Naive thymus-derived CD4-positive, alpha-beta T cell (primary cell): ENCODE data around the gene SNRNP27. TPM values are rescaled to one million over a fixed set of nuclear protein-coding genes. Genes with fewer than 3 reads are reported as not detected.

Source experiments
- ATAC-seq: fragments of 150-1000 bp; cut with Tn5 transposase; 2 replicates; pipeline ENCODE4 v1.10.0; 2021; ENCODE audit warnings: mild to moderate bottlenecking, moderate library complexity
- CTCF ChIA-PET: fragments of 350-600 bp; sonication (Branson Sonifier 250); formaldehyde crosslinking; loops from one replicate; lab custom pipeline; 2021; ENCODE audit warnings: antibody characterized with exemption; lab: Charles Lee
- POLR2A ChIA-PET: fragments of 350-600 bp; sonication (Branson Sonifier 250); formaldehyde crosslinking; loops from one replicate; lab custom pipeline; 2021; ENCODE audit warnings: antibody characterized with exemption, inconsistent platforms; lab: Charles Lee
- DNase-seq, 9 donors: peaks; one replicate each; pipeline versions ENCODE4 v3.0.0 to v3.0.0-alpha.2; 2020 to 2022; ENCODE audit warnings: mixed read lengths in 1 of 9
- H3K27ac ChIP-seq: one replicate; pipeline ENCODE4 v1.7.0; 2013; ENCODE audit warnings: mild to moderate bottlenecking, low read depth, low read length, moderate library complexity
- H3K27me3 ChIP-seq, 2 donors: one replicate each; pipeline ENCODE4 v1.7.0; 2013; ENCODE audit warnings: low read length in 2 of 2, mild to moderate bottlenecking in 2 of 2, moderate library complexity in 2 of 2; ENCODE audit not compliant: control insufficient read depth in 2 of 2, insufficient read depth in 2 of 2
- H3K36me3 ChIP-seq, 3 experiments: 1 replicate in 2 of 3; 2 replicates in 1 of 3; pipeline ENCODE4 v1.7.0; 2013; ENCODE audit warnings: low read length in 3 of 3, mild to moderate bottlenecking in 3 of 3, moderate library complexity in 1 of 3; ENCODE audit not compliant: insufficient read depth in 3 of 3, control insufficient read depth in 2 of 3
- H3K4me1 ChIP-seq, 2 donors: one replicate each; pipeline ENCODE4 v1.7.0; 2013; ENCODE audit warnings: low read length in 2 of 2, mild to moderate bottlenecking in 2 of 2, moderate library complexity in 1 of 2; ENCODE audit not compliant: control insufficient read depth in 2 of 2, insufficient read depth in 2 of 2
- H3K4me3 ChIP-seq: 2 replicates; pipeline ENCODE4 v1.7.0; 2013; ENCODE audit warnings: mild to moderate bottlenecking, low read length
- H3K9me3 ChIP-seq, 3 experiments: 1 replicate in 2 of 3; 2 replicates in 1 of 3; pipeline ENCODE4 v1.7.0; 2013; ENCODE audit warnings: low read length in 3 of 3; ENCODE audit not compliant: control insufficient read depth in 2 of 3
- H3K27ac Mint-ChIP-seq, 9 donors: one replicate each; pipeline ENCODE4 v1.8.0; 2020 to 2022; ENCODE audit warnings: mixed read lengths in 9 of 9, mild to moderate bottlenecking in 8 of 9, moderate library complexity in 5 of 9, inconsistent platforms in 2 of 9
- H3K27me3 Mint-ChIP-seq, 5 donors: one replicate each; pipeline ENCODE4 v1.8.0; 2021 to 2022; ENCODE audit warnings: mixed read lengths in 5 of 5, mild to moderate bottlenecking in 1 of 5
- H3K36me3 Mint-ChIP-seq, 5 donors: one replicate each; pipeline ENCODE4 v1.8.0; 2020 to 2022; ENCODE audit warnings: mixed read lengths in 5 of 5, mild to moderate bottlenecking in 3 of 5, inconsistent platforms in 1 of 5
- H3K4me1 Mint-ChIP-seq, 7 donors: one replicate each; pipeline ENCODE4 v1.8.0; 2020 to 2022; ENCODE audit warnings: mixed read lengths in 7 of 7, mild to moderate bottlenecking in 3 of 7, inconsistent platforms in 1 of 7
- H3K4me3 Mint-ChIP-seq, 10 donors: one replicate each; pipeline ENCODE4 v1.8.0; 2020 to 2022; ENCODE audit warnings: mild to moderate bottlenecking in 10 of 10, mixed read lengths in 10 of 10, moderate library complexity in 6 of 10, inconsistent platforms in 2 of 10
- H3K9me3 Mint-ChIP-seq, 11 donors: one replicate each; pipeline ENCODE4 v1.8.0; 2020 to 2022; ENCODE audit warnings: mixed read lengths in 11 of 11, mild to moderate bottlenecking in 4 of 11, inconsistent platforms in 1 of 11, moderate library complexity in 1 of 11
- intact Hi-C, 2 donors: fragments of 100-400 bp; cut with micrococcal nuclease; formaldehyde crosslinking; loops; one replicate each; pipeline ENCODE4 v1.15.1; 2023
- polyA plus RNA-seq, 2 donors: library from polyadenylated mRNA; unstranded; fragments of 300-500 nt; fragmentation: Illumina TruSeq; gene quantifications; one replicate each; pipeline ENCODE4 v1.2.3, GENCODE V29; 2021
- total RNA-seq, 6 experiments: library from RNA in 5 of 6; stranded (reverse) in 5 of 6; gene quantifications; 1 replicate in 5 of 6; 2 replicates in 1 of 6; pipeline ENCODE4 v1.2.3 and lab custom pipeline; 2021 to 2026

Gene SNRNP27
- total and polyA plus RNA-seq, 7 experiments from 2014 or later = 32.5 to 58.4 (median 51.8) TPM

DNA sequence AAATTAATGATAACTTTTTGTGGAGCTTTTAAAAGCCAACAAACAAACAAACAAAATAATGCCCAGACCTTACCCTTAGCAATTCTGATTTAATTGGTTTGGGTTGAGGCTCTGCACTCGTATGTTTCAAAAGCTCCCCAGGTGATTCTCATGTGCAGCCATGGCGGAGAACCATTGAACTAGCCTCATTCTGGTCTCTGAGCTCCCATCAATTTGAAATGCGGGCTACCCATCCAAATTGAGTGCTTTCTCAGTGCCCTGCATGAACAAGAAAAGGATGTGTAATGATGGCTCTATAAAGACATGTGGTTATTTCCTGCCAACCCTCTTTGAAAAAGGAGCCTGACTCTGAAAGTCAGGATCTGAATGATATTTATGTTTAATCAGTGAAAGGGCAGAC is 29.4 kb downstream of the SNRNP27 start:
- H3K27ac ChIP-seq = no peak overlapping the region
- H3K36me3 ChIP-seq = peaks cover 0 to 24% (median 0%) of the 10 kb centered on the region in 3 experiments
- ATAC-seq (no peak), DNase-seq (no peak)
- H3K27me3 ChIP-seq = no peaks in the 10 kb centered on the region
- no peak overlapping the region for H3K4me3 ChIP-seq
- no peaks in the 10 kb centered on the region for H3K27me3 Mint-ChIP-seq
- peaks cover 15 to 44% (median 37%) of the 10 kb centered on the region in 7 donors for H3K4me1 Mint-ChIP-seq
- H3K27ac Mint-ChIP-seq = peak overlapping the region in 4 of 9 donors; percentile 5 to 64 (median 25)
- peak overlapping the region in 3 of 10 donors; percentile 12 to 17 (median 14) for H3K4me3 Mint-ChIP-seq
- peaks cover 6 to 39% (median 30%) of the 10 kb centered on the region in 5 donors for H3K36me3 Mint-ChIP-seq
- H3K4me1 ChIP-seq = peaks cover 0 to 3% of the 10 kb centered on the region in 2 donors
- ChIA-PET CTCF (interaction anchor here (0.6 to 2.1 kb wide), 2 partner anchors 9 to 296 kb away, joined by 3 to 5 read pairs; partner anchors contain the start of gene MXD1), POLR2A (interaction anchor here (0.6 to 1.4 kb wide), 4 partner anchors 8 to 211 kb away, joined by 4 to 7 read pairs (median 4); partner anchors contain the start of gene MXD1)
- H3K9me3 ChIP-seq = no peaks in the 10 kb centered on the region
- intact Hi-C loops = no loop called here
- no peaks in the 10 kb centered on the region for H3K9me3 Mint-ChIP-seq

DNA sequence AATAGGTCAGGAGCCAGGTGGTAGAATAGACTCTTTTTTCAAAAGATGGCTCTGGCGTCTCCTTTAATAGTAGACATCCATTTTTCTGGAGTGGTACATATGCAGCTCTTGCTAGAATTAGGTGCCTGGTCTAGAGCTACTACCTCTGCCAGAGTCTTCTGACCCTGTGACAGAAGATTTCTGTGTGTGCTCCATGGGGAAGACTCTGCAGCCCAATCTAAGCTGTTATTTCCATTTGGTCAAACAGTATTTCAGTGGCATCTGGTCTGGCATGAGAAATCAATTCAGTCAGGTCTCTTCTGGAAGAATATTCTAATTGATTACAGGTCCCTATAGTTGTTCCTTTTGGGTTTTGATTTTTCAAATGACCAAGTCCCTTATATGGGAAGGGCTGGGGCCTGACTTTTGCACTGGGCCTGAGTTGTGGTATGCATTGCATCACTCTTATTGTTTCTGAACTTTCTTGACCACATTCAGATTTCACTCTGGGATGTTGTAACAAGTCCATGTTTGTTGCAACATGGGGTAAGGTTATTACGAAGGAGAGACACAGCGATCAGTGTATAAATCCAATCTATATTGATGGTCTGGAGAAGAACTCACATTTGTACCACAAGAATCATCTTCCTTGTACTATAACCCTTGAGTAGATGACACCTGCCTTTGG is 33.2 kb downstream of the SNRNP27 start:
- POLR2A ChIA-PET = no interaction called here
- Histone ChIP-seq H3K4me3 (no peak overlapping the region), H3K27me3 (no peaks in the 10 kb centered on the region), H3K9me3 (no peaks in the 10 kb centered on the region), H3K27ac (no peak overlapping the region), H3K36me3 (peaks cover 0 to 7% (median 0%) of the 10 kb centered on the region in 3 experiments), H3K4me1 (peaks cover 0 to 8% of the 10 kb centered on the region in 2 donors)
- Mint-ChIP-seq H3K27me3 (no peaks in the 10 kb centered on the region), H3K36me3 (peaks cover 0 to 44% (median 20%) of the 10 kb centered on the region in 5 donors), H3K27ac (no peak overlapping the region), H3K4me1 (peaks cover 23 to 66% (median 51%) of the 10 kb centered on the region in 7 donors), H3K4me3 (no peak overlapping the region), H3K9me3 (no peaks in the 10 kb centered on the region)
- peak; percentile 68 for ATAC-seq
- intact Hi-C loops = no loop called here
- DNase-seq = no peak
- CTCF ChIA-PET = interaction anchor here (0.6 to 0.9 kb wide), 2 partner anchors 18 to 377 kb away, joined by 4 read pairs; no protein-coding TSS in a partner anchor

DNA sequence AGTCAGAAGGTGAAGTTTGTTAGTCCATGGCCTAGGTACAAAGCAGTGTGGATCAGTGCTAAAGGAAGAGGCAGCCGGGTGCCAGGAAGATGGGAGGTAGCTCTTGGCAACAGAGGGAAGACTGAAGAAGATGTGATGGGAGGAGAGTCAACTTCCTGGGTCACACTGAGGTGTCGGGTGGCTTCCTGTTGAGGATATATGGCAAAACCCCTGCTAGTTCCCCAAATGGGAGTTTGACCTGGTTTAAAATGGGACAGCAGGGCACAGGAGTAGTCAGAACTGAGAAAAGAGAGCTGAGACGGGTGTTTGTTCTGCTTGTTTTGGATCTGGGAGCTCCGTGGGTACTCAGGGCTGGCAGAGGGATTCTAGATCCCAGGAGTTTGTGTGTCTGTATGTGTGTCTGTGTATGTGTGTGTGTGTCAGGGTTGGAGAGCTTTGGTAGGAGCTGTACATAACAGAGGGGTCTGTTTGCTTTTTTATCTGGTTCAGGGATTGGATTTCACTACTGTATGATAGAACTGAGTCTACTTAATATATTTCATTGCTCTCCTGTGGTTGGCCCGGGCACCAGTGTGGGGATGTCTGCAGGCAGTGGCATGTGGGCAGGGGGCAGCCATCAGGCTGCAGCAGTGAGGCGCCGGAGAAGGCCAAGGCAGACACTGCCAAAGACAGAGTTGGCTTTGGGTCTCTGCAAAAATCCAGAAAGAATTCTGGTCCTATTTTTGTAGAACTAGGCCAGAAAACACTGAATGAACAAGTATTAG is 38.3 kb downstream of the SNRNP27 start:
- intact Hi-C loops = no loop called here
- Mint-ChIP-seq H3K36me3 (peaks cover 17 to 54% (median 29%) of the 10 kb centered on the region in 5 donors), H3K9me3 (no peaks in the 10 kb centered on the region), H3K27me3 (no peaks in the 10 kb centered on the region), H3K4me1 (peaks cover 19 to 53% (median 46%) of the 10 kb centered on the region in 7 donors), H3K4me3 (peak overlapping the region in 3 of 10 donors; percentile 12 to 44 (median 27)), H3K27ac (peak overlapping the region; percentile 17 to 84 (median 50))
- Histone ChIP-seq H3K4me1 (peaks cover 0 to 9% of the 10 kb centered on the region in 2 donors), H3K27ac (no peak overlapping the region), H3K36me3 (peaks cover 0 to 33% (median 15%) of the 10 kb centered on the region in 3 experiments), H3K4me3 (no peak overlapping the region), H3K9me3 (no peaks in the 10 kb centered on the region), H3K27me3 (no peaks in the 10 kb centered on the region)
- ChIA-PET CTCF (no interaction called here), POLR2A (interaction anchor here (0.5 to 0.8 kb wide), 2 partner anchors 23 to 211 kb away, joined by 3 to 5 read pairs; no protein-coding TSS in a partner anchor)
- DNase-seq (no peak), ATAC-seq (no peak)

DNA sequence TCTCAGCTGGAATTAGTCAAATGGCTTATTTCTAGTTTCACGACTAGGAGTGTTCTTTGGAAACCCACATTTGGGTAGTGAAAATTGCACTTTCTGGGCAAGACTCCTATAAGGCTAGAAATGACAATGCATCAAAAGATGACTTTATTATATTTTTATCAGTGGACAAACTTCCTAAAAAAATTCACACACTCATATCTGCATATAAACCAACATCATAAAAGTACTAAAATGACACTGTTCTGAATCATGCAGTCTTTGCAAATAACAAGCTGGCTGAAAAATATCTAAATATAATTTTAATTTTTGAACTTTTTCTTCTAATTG is 38.8 kb downstream of the SNRNP27 start:
- H3K9me3 ChIP-seq = no peaks in the 10 kb centered on the region
- ChIA-PET POLR2A (interaction anchor here (0.5 to 2.0 kb wide), 3 partner anchors 10 to 210 kb away, joined by 3 to 5 read pairs (median 4); no protein-coding TSS in a partner anchor), CTCF (no interaction called here)
- intact Hi-C loops = no loop called here
- H3K27me3 ChIP-seq = no peaks in the 10 kb centered on the region
- ATAC-seq (no peak), DNase-seq (no peak)
- no peak overlapping the region for H3K27ac ChIP-seq
- peak overlapping the region in 3 of 9 donors; percentile 21 to 63 (median 48) for H3K27ac Mint-ChIP-seq
- peaks cover 0 to 9% of the 10 kb centered on the region in 2 donors for H3K4me1 ChIP-seq
- H3K4me3 Mint-ChIP-seq = no peak overlapping the region
- peaks cover 19 to 51% (median 43%) of the 10 kb centered on the region in 7 donors for H3K4me1 Mint-ChIP-seq
- H3K36me3 Mint-ChIP-seq = peaks cover 17 to 55% (median 26%) of the 10 kb centered on the region in 5 donors
- no peaks in the 10 kb centered on the region for H3K27me3 Mint-ChIP-seq
- no peak overlapping the region for H3K4me3 ChIP-seq
- peaks cover 0 to 38% (median 16%) of the 10 kb centered on the region in 3 experiments for H3K36me3 ChIP-seq
- no peaks in the 10 kb centered on the region for H3K9me3 Mint-ChIP-seq

DNA sequence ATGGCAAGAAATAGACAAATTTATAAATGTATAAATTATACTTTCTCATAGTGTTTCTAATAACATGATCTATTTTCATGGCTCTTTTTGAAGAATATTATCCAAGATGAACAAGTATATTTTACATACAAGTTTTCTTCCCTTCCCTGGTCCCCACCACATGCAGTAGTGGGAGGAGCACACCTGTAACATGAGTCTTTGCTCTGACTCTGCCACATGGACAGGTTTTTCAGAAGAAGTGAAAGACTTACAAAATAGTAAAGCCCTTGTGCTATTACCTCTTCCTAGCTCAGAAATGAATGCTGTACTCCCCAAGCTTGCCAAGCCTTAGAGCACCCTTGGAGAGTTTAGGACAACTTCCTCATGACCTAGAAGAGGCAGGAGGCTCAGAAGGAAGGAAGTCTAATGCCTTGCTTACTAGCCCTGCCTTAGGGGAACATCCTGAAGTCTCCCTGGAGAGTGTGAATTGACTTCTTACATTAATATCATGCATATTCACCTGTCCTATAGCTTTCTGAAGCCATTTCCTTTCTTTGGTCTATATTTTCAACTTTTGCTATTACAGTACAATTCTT is 39.6 kb downstream of the SNRNP27 start:
- peaks cover 21 to 57% (median 28%) of the 10 kb centered on the region in 5 donors for H3K36me3 Mint-ChIP-seq
- ChIA-PET POLR2A (interaction anchor here (0.9 to 2.0 kb wide), 5 partner anchors 9 to 154 kb away, joined by 3 to 4 read pairs (median 3); partner anchors contain the start of gene PCBP1), CTCF (no interaction called here)
- no peak for DNase-seq
- ATAC-seq = peak; percentile 42
- Histone ChIP-seq H3K27ac (no peak overlapping the region), H3K4me3 (no peak overlapping the region), H3K27me3 (no peaks in the 10 kb centered on the region), H3K36me3 (peaks cover 0 to 46% (median 22%) of the 10 kb centered on the region in 3 experiments), H3K9me3 (no peaks in the 10 kb centered on the region), H3K4me1 (peaks cover 0 to 9% of the 10 kb centered on the region in 2 donors)
- peak overlapping the region in 5 of 9 donors; percentile 29 to 71 (median 59) for H3K27ac Mint-ChIP-seq
- no peak overlapping the region for H3K4me3 Mint-ChIP-seq
- peaks cover 22 to 46% (median 42%) of the 10 kb centered on the region in 7 donors for H3K4me1 Mint-ChIP-seq
- H3K27me3 Mint-ChIP-seq = no peaks in the 10 kb centered on the region
- H3K9me3 Mint-ChIP-seq = no peaks in the 10 kb centered on the region
- intact Hi-C loops = no loop called here
